ENCODE measurements around the gene DIS3L2.
"Not testable (repeated sequence)": the region's sequence is repeated elsewhere in the genome, so short reads cannot be mapped to it uniquely, and the experiment has no call there.

The DIS3L2 gene

GRCh38 chr2:232310696-232311095 lies 349.2 kb downstream of the DIS3L2 start:
- in situ Hi-C loops (cut with HindIII; ENCODE audit: low pct_ligation_motif_present, low pct_unique_long_range_greater_than_20kb, low sequenced_read_pairs): no loop called here
- DNase-seq: no peak

- in situ Hi-C loops (cut with HindIII; ENCODE audit: low pct_ligation_motif_present, low pct_unique_long_range_greater_than_20kb, low sequenced_read_pairs); DNase-seq: not testable (repeated sequence)
Observed at GRCh38 chr2:232313645-232314044, 352.1 kb downstream of the DIS3L2 start.

GRCh38 chr2:232315049-232315922 lies 353.8 kb downstream of the DIS3L2 start:
- in situ Hi-C loops (cut with HindIII; ENCODE audit: low pct_ligation_motif_present, low pct_unique_long_range_greater_than_20kb, low sequenced_read_pairs): no loop called here
- no peak for DNase-seq

- in situ Hi-C loops (cut with HindIII; ENCODE audit: low pct_ligation_motif_present, low pct_unique_long_range_greater_than_20kb, low sequenced_read_pairs): no loop called here
- no peak for DNase-seq
Observed at GRCh38 chr2:232315923-232316299, 354.4 kb downstream of the DIS3L2 start.

GRCh38 chr2:232316461-232317330 lies 355.2 kb downstream of the DIS3L2 start:
- no peak for DNase-seq
- in situ Hi-C loops (cut with HindIII; ENCODE audit: low pct_ligation_motif_present, low pct_unique_long_range_greater_than_20kb, low sequenced_read_pairs): no loop called here

- in situ Hi-C loops (cut with HindIII; ENCODE audit: low pct_ligation_motif_present, low pct_unique_long_range_greater_than_20kb, low sequenced_read_pairs): no loop called here
- DNase-seq: no peak
Observed at GRCh38 chr2:232318169-232318855, 356.8 kb downstream of the DIS3L2 start.

GRCh38 chr2:232319067-232319802 lies 357.7 kb downstream of the DIS3L2 start:
- in situ Hi-C loops (cut with HindIII; ENCODE audit: low pct_ligation_motif_present, low pct_unique_long_range_greater_than_20kb, low sequenced_read_pairs): no loop called here

GRCh38 chr2:232319803-232320442 lies 358.4 kb downstream of the DIS3L2 start:
- in situ Hi-C loops (cut with HindIII; ENCODE audit: low pct_ligation_motif_present, low pct_unique_long_range_greater_than_20kb, low sequenced_read_pairs): no loop called here
- DNase-seq: no peak

More at GRCh38 chr2:232319067-232319802, 357.7 kb downstream of the DIS3L2 start:
- DNase-seq: no peak

- no peak for DNase-seq
Observed at GRCh38 chr2:232320443-232320803, 358.9 kb downstream of the DIS3L2 start.

GRCh38 chr2:232321156-232321816 lies 359.8 kb downstream of the DIS3L2 start:
- in situ Hi-C loops (cut with HindIII; ENCODE audit: low pct_ligation_motif_present, low pct_unique_long_range_greater_than_20kb, low sequenced_read_pairs): no loop called here
- DNase-seq: no peak

More at GRCh38 chr2:232320443-232320803, 358.9 kb downstream of the DIS3L2 start:
- in situ Hi-C loops (cut with HindIII; ENCODE audit: low pct_ligation_motif_present, low pct_unique_long_range_greater_than_20kb, low sequenced_read_pairs): no loop called here

GRCh38 chr2:232321817-232322559 lies 360.5 kb downstream of the DIS3L2 start:
- DNase-seq: no peak
- in situ Hi-C loops (cut with HindIII; ENCODE audit: low pct_ligation_motif_present, low pct_unique_long_range_greater_than_20kb, low sequenced_read_pairs): no loop called here

- in situ Hi-C loops (cut with HindIII; ENCODE audit: low pct_ligation_motif_present, low pct_unique_long_range_greater_than_20kb, low sequenced_read_pairs): no loop called here
- no peak for DNase-seq
Observed at GRCh38 chr2:232322560-232323327, 361.2 kb downstream of the DIS3L2 start.

- in situ Hi-C loops (cut with HindIII; ENCODE audit: low pct_ligation_motif_present, low pct_unique_long_range_greater_than_20kb, low sequenced_read_pairs): no loop called here
- DNase-seq: no peak
Observed at GRCh38 chr2:232323328-232323650, 361.8 kb downstream of the DIS3L2 start.

GRCh38 chr2:232323967-232324366 lies 362.5 kb downstream of the DIS3L2 start:
- DNase-seq; in situ Hi-C loops (cut with HindIII; ENCODE audit: low pct_ligation_motif_present, low pct_unique_long_range_greater_than_20kb, low sequenced_read_pairs): not testable (repeated sequence)

- in situ Hi-C loops (cut with HindIII; ENCODE audit: low pct_ligation_motif_present, low pct_unique_long_range_greater_than_20kb, low sequenced_read_pairs): no loop called here
Observed at GRCh38 chr2:232324778-232325177, 363.3 kb downstream of the DIS3L2 start.

More at GRCh38 chr2:232324778-232325177, 363.3 kb downstream of the DIS3L2 start:
- DNase-seq: no peak
